HG03175 (cell line): Measurements from ENCODE around the gene LRRC31.

Experiments used
- ATAC-seq: cut with Tn5 transposase; IDR thresholded peaks from one replicate; pipeline ENCODE4 v1.9.1; 2021; ENCODE audit warnings: mild to moderate bottlenecking, moderate library complexity; ENCODE audit not compliant: unreplicated experiment

Gene LRRC31

DNA sequence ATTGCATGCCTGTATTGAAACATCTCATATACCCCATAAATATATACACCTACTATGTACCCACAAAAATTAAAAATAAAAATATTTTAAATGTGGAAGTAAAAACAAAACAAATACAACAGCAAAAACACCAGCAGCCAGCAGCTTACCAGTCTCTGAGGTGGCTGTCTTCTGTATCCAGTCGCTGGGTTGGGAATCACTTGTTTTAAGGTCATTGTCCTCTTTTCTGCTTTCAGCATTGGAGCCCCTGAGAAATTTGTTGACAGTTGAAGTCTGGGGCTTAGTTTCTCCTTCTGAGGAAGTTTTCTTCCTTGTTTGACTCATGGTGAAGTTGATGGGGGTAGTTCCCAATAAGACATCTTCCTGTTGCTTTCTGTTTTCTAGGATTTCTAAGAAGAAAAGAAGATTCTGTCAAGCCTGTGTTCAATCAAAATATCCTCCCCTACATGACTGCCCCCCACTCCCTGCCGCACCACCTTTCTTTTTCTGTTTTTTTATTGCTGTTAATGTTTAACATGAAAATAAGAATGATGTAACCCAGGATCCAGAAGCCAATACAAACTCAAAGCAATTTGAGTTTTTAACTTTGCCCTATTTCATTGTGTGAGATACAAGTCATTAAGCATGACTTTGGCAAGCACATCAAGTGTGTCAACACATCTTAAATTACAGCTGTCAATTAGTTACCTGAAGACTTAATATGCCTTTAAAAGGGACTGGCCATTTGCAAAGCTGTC, at the start of gene LRRC31:
TSS of gene LRRC31 (minus strand) at position 452 of the 737 bp plus-strand sequence. CDS start at position 324, 128 bp downstream.
- no peak for ATAC-seq

DNA sequence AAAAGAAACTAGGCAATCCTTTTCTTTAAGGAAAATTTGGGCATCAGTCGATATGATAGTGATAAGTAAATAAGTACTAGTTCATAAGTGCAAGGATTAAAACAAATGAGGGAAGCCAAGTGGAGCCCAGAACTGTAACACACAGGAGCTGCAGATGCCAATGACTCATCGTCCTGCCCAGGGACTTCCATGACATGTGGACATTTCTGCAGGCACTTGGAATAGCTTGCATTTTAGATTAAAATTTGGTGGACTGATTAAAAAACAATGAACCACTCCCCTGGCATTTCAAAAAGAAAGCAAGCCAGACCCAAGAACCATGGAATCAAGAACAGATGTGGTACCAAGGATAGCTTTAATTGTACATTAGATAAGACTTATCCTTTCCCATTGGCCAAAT, 44.6 kb upstream of the LRRC31 start:
- no peak for ATAC-seq

DNA sequence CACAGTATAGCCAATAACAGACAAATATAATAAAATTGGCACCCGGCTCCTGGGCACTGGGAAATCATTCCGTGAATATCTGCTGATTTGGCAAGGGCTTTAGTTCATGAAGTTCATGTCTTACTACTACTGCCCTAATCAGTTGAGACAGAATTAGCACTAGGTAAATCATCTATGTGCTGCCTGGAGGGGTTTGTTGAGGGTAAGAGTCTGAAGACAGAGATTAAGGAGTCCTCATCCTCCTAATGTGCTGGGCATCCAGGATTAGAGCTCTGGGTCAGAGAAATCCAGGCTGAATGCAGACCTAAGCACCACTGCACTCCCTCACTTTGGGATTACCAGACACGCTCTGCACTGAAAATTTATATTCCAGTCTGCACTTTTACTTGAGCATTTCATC, 43.6 kb upstream of the LRRC31 start:
- no peak for ATAC-seq

DNA sequence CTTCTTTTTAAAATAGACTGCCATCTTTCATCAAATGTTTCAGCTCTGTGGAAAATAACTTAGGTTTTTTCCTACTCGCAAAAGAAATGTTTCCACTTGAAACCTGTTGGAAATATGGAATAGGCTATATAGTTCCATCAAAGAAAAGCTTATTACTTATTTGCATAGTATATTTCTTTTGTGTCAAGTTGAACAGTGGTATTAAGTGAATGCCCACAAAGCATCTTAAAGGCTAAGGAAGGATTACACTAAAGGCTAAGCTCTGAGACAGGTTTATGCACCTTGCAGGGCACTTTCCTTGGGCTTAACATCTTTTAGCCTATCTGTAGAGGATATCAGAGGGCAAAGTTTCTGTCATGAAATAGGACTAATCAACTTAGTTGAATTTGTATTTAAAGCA, 41.5 kb upstream of the LRRC31 start, which contains the start of gene SAMD7:
TSS of gene SAMD7 (plus strand) at position 301 of the 400 bp plus-strand sequence. CDS start 7,927 bp downstream, outside the sequence.
- ATAC-seq: no peak

DNA sequence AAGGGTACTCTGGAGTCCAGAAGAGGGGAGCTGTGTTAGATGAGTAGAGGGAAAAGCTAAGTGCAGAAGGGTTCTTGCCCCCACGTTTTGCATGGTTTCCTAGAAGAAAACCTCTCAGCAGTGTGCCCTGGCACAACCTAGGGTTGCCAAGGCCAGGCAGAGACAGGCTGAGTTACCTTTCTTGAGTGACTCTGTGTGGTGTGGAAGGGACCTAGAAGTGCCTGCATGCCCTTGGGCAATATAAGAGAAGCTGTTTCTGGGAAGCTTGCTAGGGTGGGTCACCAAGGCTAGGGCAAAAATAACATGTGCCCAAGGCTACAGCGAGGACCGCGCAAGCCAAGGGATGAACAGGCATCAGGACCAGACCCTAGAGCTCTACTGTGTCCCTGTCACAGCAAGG, 38.2 kb upstream of the LRRC31 start:
- no peak for ATAC-seq

DNA sequence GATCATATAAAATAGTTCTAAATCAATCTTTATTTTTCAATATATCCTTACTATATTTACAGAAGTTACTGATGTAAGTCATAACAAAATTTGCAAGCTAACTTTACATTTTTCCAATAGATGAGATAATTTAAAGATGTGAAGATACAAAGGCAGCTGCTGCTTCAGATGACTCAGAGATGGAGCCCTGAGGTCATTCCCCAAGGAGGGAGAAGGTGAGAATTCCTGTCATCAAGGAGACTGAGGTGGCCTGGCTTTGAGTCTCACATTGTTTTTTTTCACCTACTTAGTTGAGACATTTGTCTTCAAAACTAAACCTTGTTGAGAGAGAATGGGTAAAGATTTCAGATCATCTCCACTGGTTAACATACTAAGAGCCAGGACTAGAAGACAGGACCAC, 37.7 kb upstream of the LRRC31 start:
- no peak for ATAC-seq

DNA sequence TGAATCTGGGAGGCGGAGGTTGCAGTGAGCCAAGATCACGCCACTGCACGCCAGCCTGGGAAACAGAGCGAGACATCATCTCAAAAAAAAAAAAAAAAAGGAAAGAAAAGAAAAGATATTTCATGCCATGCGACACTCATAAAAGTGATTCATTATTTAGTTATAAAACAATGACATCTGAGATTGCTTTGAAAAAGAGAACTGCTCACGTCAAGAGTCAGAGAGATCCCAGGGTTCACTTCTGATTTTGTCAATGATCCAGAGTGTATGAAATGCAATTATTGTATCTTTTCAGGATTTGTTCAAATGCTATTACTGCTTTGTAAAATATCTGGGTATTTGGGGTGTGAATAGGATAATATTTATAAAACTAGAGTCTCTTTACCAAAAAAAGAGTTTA, 35.7 kb upstream of the LRRC31 start:
- ATAC-seq: no peak

DNA sequence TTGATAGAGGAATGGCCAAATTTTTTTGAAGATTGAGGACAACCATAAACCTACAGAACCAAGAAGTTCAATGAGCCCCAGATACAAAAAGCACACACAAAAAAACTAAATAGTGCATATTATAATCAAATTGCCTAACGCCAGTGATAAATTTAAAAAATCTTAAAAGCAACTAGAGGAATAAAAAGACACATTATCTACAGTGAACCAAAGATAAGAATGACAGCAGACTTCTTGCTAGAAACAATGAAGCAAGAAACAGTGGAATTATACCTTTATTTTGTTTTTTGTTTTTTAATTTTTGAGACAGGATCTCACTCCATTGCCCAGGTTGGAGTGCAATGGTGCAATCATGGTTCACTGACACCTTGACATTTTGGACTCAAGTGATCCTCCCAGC, 31.7 kb upstream of the LRRC31 start:
- no peak for ATAC-seq

DNA sequence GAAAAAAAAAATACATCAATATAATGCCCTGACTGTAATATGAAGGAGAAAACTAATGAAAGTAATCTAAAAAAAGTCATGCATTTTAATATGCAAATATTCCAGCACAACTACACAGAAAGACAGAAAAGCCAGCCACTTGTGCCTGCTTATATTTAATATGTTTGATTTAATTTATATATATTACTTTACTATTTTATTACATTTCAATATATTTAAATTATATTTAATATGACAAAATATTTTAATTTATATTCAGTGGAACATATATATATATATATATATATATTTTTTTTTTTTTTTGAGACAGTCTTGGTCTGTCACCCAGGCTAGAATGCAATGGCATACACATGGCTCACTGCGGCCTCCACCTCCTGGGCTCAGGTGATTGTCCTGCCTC, 27.5 kb upstream of the LRRC31 start:
- no peak for ATAC-seq

DNA sequence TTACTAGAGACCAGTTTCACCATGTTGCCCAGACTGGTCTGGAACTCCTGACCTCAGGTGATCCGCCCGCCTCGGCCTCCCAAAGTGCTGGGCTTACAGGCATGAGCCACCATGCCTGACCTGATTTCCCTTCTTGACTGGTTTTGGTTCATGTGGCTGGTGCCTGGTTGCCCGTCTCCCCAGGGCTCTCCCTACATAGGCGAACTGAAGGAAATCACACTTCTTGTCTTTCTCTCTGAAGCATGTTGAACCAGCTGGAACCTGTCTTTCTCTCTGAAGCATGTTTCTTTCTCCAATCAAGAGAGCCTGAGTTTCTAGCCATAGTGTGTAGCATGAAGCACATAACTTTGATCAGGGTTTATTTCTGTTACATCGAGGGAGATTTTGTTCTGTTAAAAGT, 25.3 kb upstream of the LRRC31 start:
- ATAC-seq: no peak

DNA sequence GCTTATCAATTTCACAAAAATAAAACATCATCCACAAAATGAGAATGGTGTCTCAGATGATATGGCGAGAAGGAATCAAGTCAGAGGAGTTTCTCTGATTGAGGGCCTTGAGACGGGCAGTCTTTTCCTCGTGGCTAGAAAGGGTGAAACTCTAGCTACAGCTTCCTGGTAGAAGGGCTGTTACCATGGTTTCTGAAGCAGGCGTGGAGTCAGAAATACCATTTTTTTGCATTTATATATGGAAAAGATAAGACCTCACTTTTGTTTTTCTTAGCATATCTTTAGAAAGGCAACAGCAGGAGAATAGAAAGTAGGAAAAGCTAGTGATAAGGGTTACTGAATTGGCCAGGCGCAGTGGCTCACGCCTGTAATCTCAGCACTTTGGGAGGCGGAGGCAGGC, 24.4 kb upstream of the LRRC31 start:
- no peak for ATAC-seq

DNA sequence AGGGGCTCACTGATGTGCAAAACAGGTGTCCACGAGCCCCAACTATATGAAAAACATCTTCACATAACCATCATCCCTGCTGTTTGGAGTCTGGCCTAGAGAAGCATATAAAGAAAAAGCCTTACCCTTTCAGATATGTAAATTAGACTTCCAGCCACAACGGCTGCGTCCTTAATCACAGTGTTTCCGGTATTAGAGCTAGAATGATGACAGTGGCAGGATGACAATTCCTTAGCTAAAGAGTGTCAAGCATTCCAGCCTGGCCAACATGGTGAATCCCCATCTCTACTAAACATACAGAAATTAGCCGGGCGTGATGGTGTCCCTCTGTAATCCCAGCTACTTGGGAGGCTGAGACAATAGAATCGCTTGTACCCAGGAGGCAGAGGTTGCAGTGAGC, 22.2 kb upstream of the LRRC31 start:
- no peak for ATAC-seq

DNA sequence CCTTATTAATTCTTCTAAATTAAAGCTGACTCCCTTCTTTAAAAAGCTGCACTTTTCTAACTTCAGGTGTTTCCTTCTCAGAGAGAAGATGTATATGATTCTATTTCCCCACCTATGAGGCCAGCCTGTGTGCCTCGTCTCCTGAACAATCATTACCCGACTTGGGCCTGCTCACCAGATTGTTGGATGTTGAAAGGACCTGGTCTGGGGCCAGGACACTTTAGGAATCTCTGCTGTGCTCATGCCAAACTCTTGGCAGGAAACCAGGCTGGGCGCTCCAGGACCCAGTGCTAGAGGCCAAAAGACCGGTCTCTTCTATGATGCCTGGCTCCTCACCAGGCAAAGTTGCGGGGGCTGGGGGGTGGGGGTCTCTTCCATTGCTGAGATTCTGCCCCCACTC, 16.9 kb upstream of the LRRC31 start:
- no peak for ATAC-seq

DNA sequence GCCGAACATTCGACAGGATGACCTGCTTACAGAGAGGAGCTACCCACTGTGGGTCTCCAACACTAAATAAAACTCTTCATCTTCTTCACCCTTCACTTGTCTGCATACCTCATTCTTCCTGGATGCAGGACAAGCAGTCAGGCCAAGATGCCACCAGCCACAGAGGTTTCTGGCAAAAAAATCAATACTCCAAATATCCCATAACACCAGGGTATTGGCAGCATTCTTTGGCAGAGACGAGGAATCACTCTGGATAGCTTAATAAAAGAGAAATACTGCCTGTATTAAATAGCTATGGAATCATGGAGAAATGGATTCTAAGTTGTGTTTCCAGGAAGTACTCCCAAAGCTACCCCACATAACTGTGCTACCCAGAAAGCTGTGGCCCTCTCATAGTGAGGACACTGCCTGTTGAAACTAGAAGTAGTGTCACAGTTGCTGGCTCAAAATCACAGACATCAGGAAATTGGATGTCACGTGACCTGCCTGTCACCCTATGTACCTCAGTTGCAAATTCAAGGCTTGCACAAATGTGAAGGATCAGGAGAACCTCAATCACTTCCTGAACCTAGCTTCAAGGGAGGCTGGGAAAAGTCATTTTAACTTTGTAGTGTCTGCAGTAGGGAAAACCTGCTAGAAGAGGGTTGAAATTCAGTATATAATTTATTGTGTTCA, 11.0 kb upstream of the LRRC31 start:
- no peak for ATAC-seq

DNA sequence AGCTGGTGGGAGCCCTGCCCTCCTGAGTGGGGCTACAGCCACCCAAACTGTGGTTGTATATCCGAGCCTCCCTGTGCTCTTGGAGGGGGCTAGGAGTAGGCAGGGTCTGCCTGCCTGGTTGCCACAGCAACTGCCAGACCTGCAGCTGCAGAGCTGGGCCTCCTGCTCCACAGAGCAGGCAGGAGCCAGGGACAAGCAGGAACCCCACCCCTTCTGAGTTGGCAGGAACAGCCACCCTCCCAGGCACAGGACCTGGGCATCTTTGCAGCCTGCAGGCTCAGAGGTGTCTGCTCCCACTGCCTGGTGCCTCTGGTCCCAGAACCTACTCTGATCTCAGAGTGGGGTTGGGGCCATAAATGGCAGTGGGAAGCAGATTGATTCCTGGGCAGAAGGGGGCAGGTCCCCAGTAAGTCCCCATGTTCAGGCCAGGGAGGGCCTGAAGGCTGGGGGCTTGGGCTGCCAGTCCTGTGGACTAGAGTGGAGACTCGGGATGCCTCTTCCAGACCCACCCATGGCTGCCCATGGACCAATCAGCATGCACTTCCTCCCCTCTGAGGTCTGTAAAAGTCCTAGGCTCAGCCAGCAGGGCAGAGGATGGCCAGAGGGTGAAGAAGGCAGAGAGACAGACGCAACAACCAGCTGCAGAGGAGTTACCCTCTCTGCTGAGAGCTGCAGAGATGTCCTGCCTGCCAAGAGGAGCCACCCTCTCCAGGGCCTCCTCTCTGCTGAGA, 10.3 kb upstream of the LRRC31 start:
- ATAC-seq: no peak

DNA sequence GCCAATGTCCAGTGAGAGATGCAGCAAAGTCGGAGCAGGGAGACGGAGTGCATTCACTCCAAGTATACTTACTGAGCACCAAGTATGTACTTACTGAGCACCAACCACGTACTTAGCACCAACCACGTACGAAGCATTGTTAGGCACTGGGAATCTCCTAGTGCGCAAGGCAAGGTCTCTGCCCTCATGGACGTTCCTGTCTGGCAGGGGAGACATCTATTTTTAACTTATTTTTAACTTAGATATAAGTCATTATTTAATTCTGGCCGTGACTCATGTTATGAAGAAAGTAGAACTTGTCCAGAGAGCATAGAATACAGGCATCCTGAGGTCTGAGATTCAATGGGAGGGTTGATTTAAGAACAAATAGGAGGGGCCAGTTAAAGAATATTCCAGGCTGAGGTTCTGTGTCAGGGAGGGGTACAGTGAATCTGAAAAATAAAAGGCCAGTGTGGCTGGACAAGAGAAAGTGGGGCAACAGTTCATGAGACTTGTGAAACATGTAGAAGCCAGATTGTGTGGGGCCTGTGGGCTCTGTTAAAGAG, 9.3 kb upstream of the LRRC31 start:
- no peak for ATAC-seq

DNA sequence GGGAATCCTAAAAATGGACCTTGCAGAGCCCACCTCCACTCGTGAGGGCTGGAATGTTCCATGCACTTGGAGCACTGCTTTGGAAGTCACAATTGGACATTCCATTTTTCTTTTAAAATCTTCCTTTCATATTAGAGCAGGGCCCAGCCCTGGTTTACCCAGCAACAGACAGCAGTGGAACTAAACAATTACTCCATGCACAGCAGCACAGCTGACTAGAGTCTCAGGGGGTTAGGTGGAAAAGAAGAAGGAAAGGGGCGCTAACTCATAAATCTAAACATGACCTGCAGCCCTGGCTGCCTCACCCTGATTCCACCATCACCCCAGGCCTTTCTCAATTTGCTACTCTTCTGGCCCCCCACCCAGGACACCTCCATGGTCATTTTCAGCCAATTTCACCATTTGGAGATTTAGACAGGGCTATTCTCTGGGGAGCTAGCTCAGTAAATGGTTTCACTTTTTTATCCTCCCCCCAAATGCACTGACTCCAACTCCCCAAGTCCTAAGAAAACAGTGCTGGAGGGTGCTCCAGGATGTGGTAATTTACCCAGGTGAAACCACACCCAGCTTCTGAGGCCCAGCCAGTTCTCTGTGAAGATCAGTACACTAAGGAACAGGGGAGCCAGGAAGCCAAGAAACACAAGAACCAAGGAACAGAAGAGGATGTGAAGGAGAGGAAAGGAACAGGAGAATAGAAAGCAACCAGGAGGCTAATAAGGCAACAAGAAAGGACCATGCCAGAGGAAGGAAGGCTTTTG, 1.6 kb upstream of the LRRC31 start:
- no peak for ATAC-seq

DNA sequence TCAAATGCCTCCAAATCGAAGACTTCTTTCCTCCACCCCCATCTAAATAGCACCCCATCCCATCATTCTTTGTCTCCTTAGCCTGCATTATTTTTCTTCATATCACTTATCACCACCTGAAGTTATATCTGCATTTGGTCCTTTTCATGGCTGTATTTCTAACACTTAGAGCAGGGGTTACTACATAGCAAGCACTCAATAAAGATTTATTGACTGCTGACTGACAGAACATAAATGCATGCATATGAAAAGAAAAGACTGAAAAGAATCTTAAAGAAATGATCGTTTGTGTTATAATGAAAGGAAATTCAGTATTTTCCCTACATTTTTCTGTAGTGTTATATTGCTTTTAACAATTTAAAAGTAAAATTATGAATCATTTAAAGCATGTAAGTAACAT, 1.4 kb downstream of the LRRC31 start:
- no peak for ATAC-seq

DNA sequence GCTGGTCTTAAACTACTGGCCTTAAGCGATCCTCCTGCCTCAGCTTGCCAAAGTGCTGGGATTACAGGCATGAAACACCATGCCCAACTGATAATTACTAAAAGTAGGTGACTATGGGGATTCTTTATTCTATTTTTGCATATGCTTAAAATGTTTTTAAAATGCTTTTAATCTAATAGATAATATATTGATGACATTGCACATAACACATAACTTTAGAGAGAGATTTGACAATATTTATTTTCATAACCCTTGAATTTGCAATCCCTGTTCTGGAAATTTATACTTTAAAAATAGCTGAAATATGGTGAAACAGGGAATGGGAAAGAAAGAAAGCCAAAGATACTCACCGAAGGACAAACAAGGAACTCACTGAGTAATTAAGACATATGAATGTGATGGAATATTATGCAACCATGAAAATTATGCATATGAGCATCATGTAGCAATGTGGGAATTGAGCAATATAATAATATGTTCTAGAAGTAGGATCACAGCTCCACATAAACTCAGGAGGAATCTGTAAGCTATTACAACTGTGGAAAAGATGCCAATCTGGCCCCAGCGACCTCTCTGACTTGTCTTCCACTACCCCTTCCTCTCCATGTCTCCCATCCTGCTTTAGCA, 2.0 kb downstream of the LRRC31 start:
- ATAC-seq: no peak

DNA sequence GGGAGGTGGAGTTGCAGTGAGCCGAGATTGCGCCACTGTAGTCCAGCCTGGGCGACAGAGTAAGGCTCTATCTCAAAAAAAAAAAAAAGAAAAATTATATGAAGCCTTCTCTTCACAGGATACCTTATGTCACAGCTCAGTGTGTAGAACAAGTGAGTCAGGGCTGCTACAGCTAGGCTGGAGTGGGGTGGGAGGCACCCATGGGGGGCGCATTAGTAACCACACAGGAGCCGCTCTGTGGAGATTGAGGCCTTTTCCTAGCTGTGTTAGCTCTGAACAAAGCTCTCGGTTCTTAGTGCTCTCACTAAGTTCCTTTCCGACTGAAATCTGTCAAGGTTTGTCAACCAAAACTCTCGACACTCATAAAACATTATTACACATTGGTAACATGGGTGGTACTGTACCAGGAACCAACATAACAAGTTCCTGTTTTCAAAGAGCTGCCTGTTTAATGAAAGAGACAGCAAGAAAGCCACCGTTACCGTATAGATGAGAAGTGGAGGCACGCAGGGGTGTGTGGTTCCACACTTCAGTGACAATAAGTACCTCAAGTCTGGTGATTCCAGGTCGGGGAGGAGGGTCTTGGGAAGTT, 4.5 kb downstream of the LRRC31 start:
- peak; percentile 60 for ATAC-seq
